HepG2 (cell line): Measurements from ENCODE around the gene RAB11FIP2. TPM values are rescaled to one million over a fixed set of nuclear protein-coding genes. Genes with fewer than 3 reads are reported as not detected.

Experiments
- ATAC-seq: fragments of 200-7000 bp; cut with Tn5 transposase; 3 replicates; pipeline ENCODE4 v1.9.1; 2020; ENCODE audit warnings: mild to moderate bottlenecking, moderate library complexity
- BruUV-seq: library from RNA; stranded (reverse); fragments of 400-500 nt; replicated peaks from 2 replicates; lab custom pipeline; 2021; lab: Mats Ljungman, UMichigan
- CTCF ChIA-PET: fragments of 300-600 bp; formaldehyde crosslinking; extraction: SDS; loops from one replicate; lab custom pipeline; 2021; ENCODE audit warnings: low total read pairs, inconsistent platforms, low intra/inter-chr PET ratio; lab: Yijun Ruan, JAX
- POLR2A ChIA-PET: fragments of 350-600 bp; sonication (Branson Sonifier 250); formaldehyde crosslinking; loops from one replicate; lab custom pipeline; 2020; ENCODE audit warnings: antibody characterized with exemption, inconsistent platforms; lab: Yijun Ruan, JAX
- DNase-seq: peaks from one replicate; pipeline ENCODE4 v3.0.0-alpha.2; 2015; ENCODE audit warnings: low spot score
- FAIRE-seq: peaks from 3 replicates; lab custom pipeline; 2011; peaks lifted over from hg19 to GRCh38; lab: Jason Lieb, UNC
- H2AFZ ChIP-seq: one replicate; pipeline ENCODE4 v1.6.1; 2011; ENCODE audit warnings: low read length, inconsistent platforms
- H3K27ac ChIP-seq: fragments of 300-600 bp; 3 replicates; pipeline ENCODE4 v1.8.0; 2011; ENCODE audit warnings: mixed run types, mild to moderate bottlenecking, mixed read lengths, low read length, inconsistent platforms; ENCODE audit not compliant: insufficient read depth; ENCODE audit errors: extremely low read length
- H3K27me3 ChIP-seq, 2 experiments: fragments of 200-600 bp in 1 of 2; 2 replicates in 1 of 2; 3 replicates in 1 of 2; pipeline versions ENCODE4 v1.6.0 to v1.8.0; 2011; ENCODE audit warnings: low read length in 2 of 2, mild to moderate bottlenecking in 2 of 2, moderate library complexity in 2 of 2, inconsistent platforms in 1 of 2; ENCODE audit not compliant: insufficient read depth in 2 of 2, control insufficient read depth in 1 of 2
- H3K36me3 ChIP-seq, 2 experiments: fragments of 200-600 bp in 1 of 2; replicated peaks in 1 of 2; 2 replicates in 1 of 2; 3 replicates in 1 of 2; pipeline versions ENCODE4 v1.5.1 to v1.8.0; 2011; ENCODE audit warnings: low read length in 2 of 2, inconsistent platforms in 1 of 2; ENCODE audit not compliant: insufficient read depth in 2 of 2, control insufficient read depth in 1 of 2
- H3K4me1 ChIP-seq: 2 replicates; pipeline ENCODE4 v1.5.1; 2012; ENCODE audit warnings: low read length, inconsistent platforms; ENCODE audit not compliant: insufficient read depth
- H3K4me2 ChIP-seq: 2 replicates; pipeline ENCODE4 v1.6.0; 2011; ENCODE audit warnings: low read depth, low read length, inconsistent platforms
- H3K4me3 ChIP-seq, 3 experiments: fragments of 200-600 bp in 1 of 3; sonication (generic), shearing (Covaris generic) in 1 of 3; replicated peaks in 1 of 3; 2 replicates each; pipeline ENCODE4 v1.5.1; 2011 to 2016; ENCODE audit warnings: low read length in 3 of 3, inconsistent platforms in 2 of 3, low read depth in 2 of 3, mild to moderate bottlenecking in 2 of 3, control low read depth in 1 of 3, mixed read lengths in 1 of 3; ENCODE audit not compliant: insufficient read depth in 1 of 3
- H3K79me2 ChIP-seq: one replicate; pipeline ENCODE4 v1.6.1; 2011; ENCODE audit warnings: low read length, inconsistent platforms; ENCODE audit not compliant: insufficient read depth
- H3K9ac ChIP-seq: 2 replicates; pipeline ENCODE4 v1.6.0; 2011; ENCODE audit warnings: mild to moderate bottlenecking, low read depth, low read length, inconsistent platforms; ENCODE audit not compliant: insufficient read depth
- H3K9me3 ChIP-seq: 2 replicates; pipeline ENCODE4 v1.5.1; 2012; ENCODE audit warnings: mild to moderate bottlenecking, low read length
- H4K20me1 ChIP-seq: 2 replicates; pipeline ENCODE4 v1.6.0; 2011; ENCODE audit warnings: inconsistent platforms, mild to moderate bottlenecking, low read length, moderate library complexity; ENCODE audit not compliant: insufficient read depth
- ATF7-NPFF ChIP-seq: sonication (generic); formaldehyde crosslinking; IDR thresholded peaks from 2 replicates; pipeline ENCODE4 v1.8.1; 2023; ENCODE audit warnings: mild to moderate bottlenecking, low read depth, missing genetic modification reagents, moderate library complexity
- DBP ChIP-seq: sonication (generic); formaldehyde crosslinking; IDR thresholded peaks from 2 replicates; pipeline ENCODE4 v1.4.0; 2020; ENCODE audit warnings: missing genetic modification reagents; ENCODE audit errors: not compliant biosample characterization
- JUND ChIP-seq: sonication (generic); formaldehyde crosslinking; IDR thresholded peaks from 2 replicates; pipeline ENCODE4 v1.8.0; 2022; ENCODE audit warnings: mild to moderate bottlenecking, missing genetic modification reagents
- KLF16 ChIP-seq, 2 experiments: sonication (generic) in 1 of 2; formaldehyde crosslinking in 1 of 2; IDR thresholded peaks; 2 replicates each; pipeline versions ENCODE4 v1.6.1 to v1.8.0; 2016 to 2023; ENCODE audit warnings: missing genetic modification reagents in 2 of 2, missing compliant biosample characterization in 1 of 2
- MAFG ChIP-seq: sonication (generic); formaldehyde crosslinking; IDR thresholded peaks from 2 replicates; pipeline ENCODE4 v1.5.1; 2020; ENCODE audit warnings: mild to moderate bottlenecking, missing genetic modification reagents
- RXRA ChIP-seq: sonication (generic); formaldehyde crosslinking; IDR thresholded peaks from 2 replicates; pipeline ENCODE4 v1.5.1; 2020; ENCODE audit warnings: missing genetic modification reagents
- SMYD3 ChIP-seq: sonication (generic); formaldehyde crosslinking; IDR thresholded peaks from 2 replicates; pipeline ENCODE4 v1.8.1; 2023; ENCODE audit warnings: mild to moderate bottlenecking, missing genetic modification reagents
- SRF ChIP-seq: IDR thresholded peaks from 2 replicates; pipeline ENCODE4 v1.6.1; 2011; ENCODE audit warnings: mild to moderate bottlenecking, low read depth, low read length, moderate library complexity
- YEATS4 ChIP-seq: sonication (generic); formaldehyde crosslinking; IDR thresholded peaks from 2 replicates; pipeline ENCODE4 v1.4.0; 2020; ENCODE audit warnings: missing genetic modification reagents, borderline replicate concordance
- ZNF20 ChIP-seq: sonication (generic); formaldehyde crosslinking; IDR thresholded peaks from 2 replicates; pipeline ENCODE4 v1.4.0; 2020; ENCODE audit warnings: mild to moderate bottlenecking, moderate library complexity, missing genetic modification reagents
- ZNF337 ChIP-seq: sonication (generic); formaldehyde crosslinking; IDR thresholded peaks from 2 replicates; pipeline ENCODE4 v1.5.1; 2020; ENCODE audit warnings: missing genetic modification reagents, low read depth, mild to moderate bottlenecking, borderline replicate concordance
- ZNF362 ChIP-seq: sonication (generic); formaldehyde crosslinking; IDR thresholded peaks from 2 replicates; pipeline ENCODE4 v1.4.0; 2020; ENCODE audit warnings: missing genetic modification reagents, mild to moderate bottlenecking, borderline replicate concordance
- ZNF879 ChIP-seq: sonication (generic); formaldehyde crosslinking; IDR thresholded peaks from 2 replicates; pipeline ENCODE4 v1.8.1; 2023; ENCODE audit warnings: missing genetic modification reagents
- WGBS: methylation state at CpG from one replicate; pipeline ENCODE4 v1.1.6; 2017; ENCODE audit warnings: low lambda C conversion rate; 5-methylcytosine and 5-hydroxymethylcytosine counted together
- in situ Hi-C: cut with HindIII; loops from 2 replicates; pipeline ENCODE4 v1.10.0; 2017; ENCODE audit warnings: low pct_unique_long_range_greater_than_20kb; ENCODE audit not compliant: extremely low pct_ligation_motif_present
- intact Hi-C: fragments of 100-400 bp; cut with micrococcal nuclease; formaldehyde crosslinking; loops from one replicate; pipeline ENCODE4 v1.10.0; 2022; ENCODE audit not compliant: unreplicated experiment
- polyA plus RNA-seq, 8 experiments: library from polyadenylated mRNA; depleted of rRNA in 3 of 8; stranded (reverse) in 7 of 8; unstranded in 1 of 8; fragments of >200 nt; fragmentation: Illumina TruSeq in 4 of 8; extraction: Trizol in 4 of 8; gene quantifications; 2 replicates each; pipeline versions ENCODE4 v1.2.1 to v1.2.3, GENCODE V29; 2011 to 2016; ENCODE audit warnings: low read depth in 4 of 8, missing spikeins in 1 of 8, mixed read lengths in 1 of 8; ENCODE audit not compliant: insufficient read depth in 1 of 8
- total RNA-seq, 5 experiments: library from RNA; depleted of rRNA; stranded (reverse); fragments of >200 nt; fragmentation: Illumina TruSeq; extraction: Trizol; gene quantifications; 2 replicates each; pipeline ENCODE4 v1.2.3, GENCODE V29; 2016; ENCODE audit warnings: low read depth in 1 of 5

The RAB11FIP2 gene
- total and polyA plus RNA-seq, 2 of the 13 experiments (the other 11 are each of a cell fraction or from before 2014, with no cell fraction given), result 4.7 to 13.0 TPM

GRCh38 chr10:118092209-118092608 lies 45.5 kb upstream of the RAB11FIP2 start:
- Histone ChIP-seq H3K27me3 (no peaks in the 10 kb centered on the region), H3K27ac (no peak overlapping the region), H3K79me2 (no peaks in the 10 kb centered on the region), H4K20me1 (no peaks in the 10 kb centered on the region), H3K4me2 (no peak overlapping the region), H3K4me1 (no peaks in the 10 kb centered on the region), H2AFZ (no peak overlapping the region), H3K4me3 (no peak overlapping the region), H3K36me3 (no peaks in the 10 kb centered on the region), H3K9ac (no peak overlapping the region), H3K9me3 (no peaks in the 10 kb centered on the region)
- ChIA-PET CTCF (no interaction called here), POLR2A (no interaction called here)
- intact Hi-C loops (no loop called here), in situ Hi-C loops (no loop called here)
- ATAC-seq, result no peak
- no peak for DNase-seq
- TF ChIP-seq ZNF879 (CRISPR knock-in tag) (no peak), SMYD3 (CRISPR knock-in tag) (no peak), YEATS4 (CRISPR knock-in tag) (no peak), ZNF337 (CRISPR knock-in tag) (no peak), SRF (no peak), ZNF20 (CRISPR knock-in tag) (no peak), DBP (CRISPR knock-in tag) (no peak), ATF7-NPFF (CRISPR knock-in tag) (no peak), JUND (CRISPR knock-in tag) (no peak), KLF16 (CRISPR knock-in tag; IDR thresholded peaks at IDR 0.05) (no peak), ZNF362 (no peak), RXRA (CRISPR knock-in tag) (no peak), MAFG (CRISPR knock-in tag) (no peak)
- no peak for FAIRE-seq
- no TSS peak for BruUV-seq
- 3% methylated on average over 1 of the region's 1 CpG for WGBS
